SH-SY5Y (cell line): ENCODE data around the gene MPC2.

ENCODE experiments used
- GATA2 ChIP-seq: IDR thresholded peaks from 2 replicates; pipeline ENCODE4 v1.6.1; 2011; ENCODE audit warnings: mild to moderate bottlenecking, low read depth, low read length
- GATA3 ChIP-seq: IDR thresholded peaks from 2 replicates; pipeline ENCODE4 v1.6.1; 2011; ENCODE audit warnings: low read depth, mild to moderate bottlenecking, low read length, moderate library complexity

DNA sequence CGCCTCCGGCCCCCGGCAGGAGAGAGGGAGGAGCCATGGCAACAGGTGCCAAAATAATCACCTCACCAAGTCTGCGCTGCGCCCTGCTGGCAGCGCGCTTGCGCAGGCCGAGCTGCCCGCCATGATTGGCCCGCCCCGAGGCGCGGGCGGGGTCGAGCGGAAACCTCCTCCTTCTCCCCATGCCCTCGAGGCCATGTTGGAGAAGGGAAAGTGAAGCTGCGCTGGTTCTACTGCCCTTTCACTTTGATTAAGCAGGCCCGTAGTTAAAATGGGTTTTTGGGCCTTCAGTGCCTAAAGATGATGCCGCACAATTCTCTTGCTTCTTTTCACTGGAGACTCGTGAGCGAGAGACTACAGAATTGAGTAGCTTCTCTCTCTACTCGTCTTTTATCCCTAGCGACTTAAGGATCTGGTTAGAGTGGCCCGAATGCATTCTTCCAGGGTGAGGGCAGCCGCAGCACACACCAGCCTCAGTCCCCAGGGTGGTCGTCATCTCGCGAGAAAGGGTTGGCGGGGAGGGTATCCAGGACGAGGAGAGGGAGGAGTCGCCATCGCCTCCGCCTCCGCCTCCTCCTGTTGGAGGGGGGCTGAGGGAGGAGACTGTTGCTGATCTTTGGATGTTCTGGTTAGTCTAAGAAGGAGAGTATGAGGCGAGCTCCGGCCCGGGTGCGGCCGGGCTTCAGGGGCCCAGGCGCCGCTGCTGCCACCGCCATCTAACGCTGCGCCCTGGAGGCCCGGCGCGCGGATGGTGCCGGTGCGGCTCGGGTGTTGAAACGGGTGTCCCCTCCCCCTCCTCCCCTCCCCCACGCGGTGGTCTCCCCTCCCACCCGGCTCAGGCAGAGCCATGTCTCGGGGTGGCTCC, 573 bp downstream of the MPC2 start, which contains the start of gene DCAF6:
- TF ChIP-seq GATA3 (no peak), GATA2 (no peak)
